PC-3 (cell line): ENCODE measurements around the gene ANKFN1. TPM values are rescaled to one million over a fixed set of nuclear protein-coding genes. Genes with fewer than 3 reads are reported as not detected.

Experiments used
- ATAC-seq: fragments of 200-7000 bp; cut with Tn5 transposase; 2 replicates; pipeline ENCODE4 v1.9.1; 2020; ENCODE audit warnings: mild to moderate bottlenecking, moderate library complexity
- BruUV-seq: library from RNA; stranded (reverse); fragments of 400-500 nt; replicated peaks from 2 replicates; lab custom pipeline; 2021; lab: Mats Ljungman, UMichigan
- CTCF ChIA-PET: fragments of 300-600 bp; sonication (Branson Sonifier 250); formaldehyde crosslinking; loops from one replicate; lab custom pipeline; 2022; ENCODE audit warnings: antibody characterized with exemption; lab: Charles Lee
- POLR2A ChIA-PET: fragments of 300-600 bp; sonication (Branson Sonifier 250); formaldehyde crosslinking; loops from one replicate; lab custom pipeline; 2022; ENCODE audit warnings: antibody characterized with exemption; ENCODE audit not compliant: unreplicated experiment; lab: Charles Lee
- DNase-seq: peaks from one replicate; pipeline ENCODE4 v3.0.0-alpha.2; 2015
- H2AFZ ChIP-seq: fragments of 300-600 bp; sonication (generic); 2 replicates; pipeline ENCODE4 v1.6.0; 2016; ENCODE audit warnings: antibody characterized with exemption, low read length
- H3F3A ChIP-seq: fragments of 300-600 bp; sonication (generic); one replicate; pipeline ENCODE4 v1.6.0; 2017; ENCODE audit warnings: antibody characterized with exemption, low read length, control low read depth, mild to moderate bottlenecking; ENCODE audit not compliant: unreplicated experiment
- H3K27ac ChIP-seq: fragments of 300-600 bp; sonication (generic); 2 replicates; pipeline ENCODE4 v1.5.1; 2016; ENCODE audit warnings: mild to moderate bottlenecking, low read length
- H3K27me3 ChIP-seq: fragments of 300-600 bp; sonication (generic); 2 replicates; pipeline ENCODE4 v1.6.1; 2016; ENCODE audit warnings: low read length, mixed read lengths
- H3K36me3 ChIP-seq: fragments of 300-600 bp; sonication (generic); 2 replicates; pipeline ENCODE4 v1.6.1; 2016; ENCODE audit warnings: low read depth, mixed run types, low read length, mixed read lengths
- H3K4me1 ChIP-seq: fragments of 300-600 bp; sonication (generic); 2 replicates; pipeline ENCODE4 v1.5.1; 2016; ENCODE audit warnings: low read length; ENCODE audit not compliant: insufficient read depth
- H3K4me2 ChIP-seq: fragments of 300-600 bp; sonication (generic); 2 replicates; pipeline ENCODE4 v1.6.0; 2016; ENCODE audit warnings: low read length
- H3K4me3 ChIP-seq: fragments of 300-600 bp; sonication (generic); 2 replicates; pipeline ENCODE4 v1.5.1; 2016; ENCODE audit warnings: mild to moderate bottlenecking, low read length, mixed read lengths
- H3K79me2 ChIP-seq: fragments of 300-600 bp; sonication (generic); 2 replicates; pipeline ENCODE4 v1.6.1; 2017; ENCODE audit warnings: low read length, mixed read lengths
- H3K9ac ChIP-seq: fragments of 300-600 bp; sonication (generic); 2 replicates; pipeline ENCODE4 v1.6.0; 2016; ENCODE audit warnings: mild to moderate bottlenecking, low read length
- H3K9me2 ChIP-seq: fragments of 300-600 bp; sonication (generic); replicated peaks from 2 replicates; pipeline ENCODE4 v1.6.1; 2016; ENCODE audit warnings: mixed run types, low read length, mixed read lengths
- H3K9me3 ChIP-seq: fragments of 300-600 bp; sonication (generic); 2 replicates; pipeline ENCODE4 v1.6.1; 2016; ENCODE audit warnings: low read length, mixed read lengths
- H4K20me1 ChIP-seq: fragments of 300-600 bp; sonication (generic); 2 replicates; pipeline ENCODE4 v1.6.1; 2016; ENCODE audit warnings: low read length, mixed read lengths
- EZH2 ChIP-seq: fragments of 300-600 bp; sonication (generic); IDR thresholded peaks from one replicate; pipeline ENCODE4 v1.6.1; 2017; ENCODE audit warnings: antibody characterized with exemption, mild to moderate bottlenecking, low read length; ENCODE audit not compliant: unreplicated experiment
- EZH2phosphoT487 ChIP-seq: fragments of 300-600 bp; sonication (generic); IDR thresholded peaks from 2 replicates; pipeline ENCODE4 v1.6.1; 2018; ENCODE audit warnings: mild to moderate bottlenecking, antibody characterized with exemption, low read length, borderline replicate concordance
- intact Hi-C: fragments of 100-400 bp; cut with micrococcal nuclease; formaldehyde crosslinking; loops from 2 replicates; pipeline ENCODE4 v1.9.0; 2023
- total RNA-seq: library from RNA; depleted of rRNA; stranded (reverse); fragments of >200 nt; gene quantifications from 2 replicates; pipeline ENCODE4 v1.2.3, GENCODE V29; 2014
- TF ChIP-seq, protein P1 (sequence below): fragments of 300-600 bp; sonication (generic); conservative IDR thresholded peaks from 2 replicates; pipeline ENCODE4 v1.5.1; 2017; ENCODE audit warnings: antibody characterized with exemption, low read depth, mild to moderate bottlenecking, low read length

ANKFN1 gene
- total RNA-seq, 1 experiment from 2014 or later = not detected

DNA sequence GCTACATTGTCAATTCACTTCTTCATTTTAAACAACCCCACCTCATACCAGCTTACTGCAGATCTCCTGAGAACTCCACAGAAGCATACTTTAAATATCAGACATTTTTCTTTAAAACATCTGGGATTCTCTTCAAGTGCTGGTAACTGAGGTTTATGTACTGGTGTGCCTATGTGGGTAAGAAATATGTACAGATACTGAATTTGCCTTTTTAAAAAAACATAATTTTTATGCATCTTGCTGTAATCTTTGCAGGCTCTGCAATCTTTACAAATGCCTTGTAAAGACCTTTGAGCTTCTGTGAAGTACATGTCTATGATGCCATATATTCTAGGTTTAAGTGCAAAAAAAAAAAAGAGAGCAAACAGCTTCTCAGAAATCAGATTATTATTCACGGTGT lies 312.6 kb downstream of the ANKFN1 start:
- POLR2A ChIA-PET = interaction anchor here (0.6 kb wide), 1 partner anchor 14 kb away, joined by 3 read pairs; no protein-coding TSS in a partner anchor
- Histone ChIP-seq H3F3A (no peaks in the 10 kb centered on the region), H3K27ac (no peak overlapping the region), H3K4me1 (no peaks in the 10 kb centered on the region), H3K36me3 (no peaks in the 10 kb centered on the region), H3K9me3 (no peaks in the 10 kb centered on the region), H3K27me3 (peaks cover 74% of the 10 kb centered on the region), H3K9ac (no peak overlapping the region), H2AFZ (no peak overlapping the region), H3K9me2 (no peaks in the 10 kb centered on the region), H3K79me2 (no peaks in the 10 kb centered on the region), H4K20me1 (no peaks in the 10 kb centered on the region), H3K4me3 (no peak overlapping the region), H3K4me2 (no peak overlapping the region)
- no TSS peak for BruUV-seq
- CTCF ChIA-PET = no interaction called here
- TF ChIP-seq, protein P1, sequence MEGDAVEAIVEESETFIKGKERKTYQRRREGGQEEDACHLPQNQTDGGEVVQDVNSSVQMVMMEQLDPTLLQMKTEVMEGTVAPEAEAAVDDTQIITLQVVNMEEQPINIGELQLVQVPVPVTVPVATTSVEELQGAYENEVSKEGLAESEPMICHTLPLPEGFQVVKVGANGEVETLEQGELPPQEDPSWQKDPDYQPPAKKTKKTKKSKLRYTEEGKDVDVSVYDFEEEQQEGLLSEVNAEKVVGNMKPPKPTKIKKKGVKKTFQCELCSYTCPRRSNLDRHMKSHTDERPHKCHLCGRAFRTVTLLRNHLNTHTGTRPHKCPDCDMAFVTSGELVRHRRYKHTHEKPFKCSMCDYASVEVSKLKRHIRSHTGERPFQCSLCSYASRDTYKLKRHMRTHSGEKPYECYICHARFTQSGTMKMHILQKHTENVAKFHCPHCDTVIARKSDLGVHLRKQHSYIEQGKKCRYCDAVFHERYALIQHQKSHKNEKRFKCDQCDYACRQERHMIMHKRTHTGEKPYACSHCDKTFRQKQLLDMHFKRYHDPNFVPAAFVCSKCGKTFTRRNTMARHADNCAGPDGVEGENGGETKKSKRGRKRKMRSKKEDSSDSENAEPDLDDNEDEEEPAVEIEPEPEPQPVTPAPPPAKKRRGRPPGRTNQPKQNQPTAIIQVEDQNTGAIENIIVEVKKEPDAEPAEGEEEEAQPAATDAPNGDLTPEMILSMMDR = no peak
- no peak for TF ChIP-seq EZH2
- TF ChIP-seq EZH2phosphoT487 = no peak
- no peak for ATAC-seq
- no peak for DNase-seq
- intact Hi-C loops = no loop called here

DNA sequence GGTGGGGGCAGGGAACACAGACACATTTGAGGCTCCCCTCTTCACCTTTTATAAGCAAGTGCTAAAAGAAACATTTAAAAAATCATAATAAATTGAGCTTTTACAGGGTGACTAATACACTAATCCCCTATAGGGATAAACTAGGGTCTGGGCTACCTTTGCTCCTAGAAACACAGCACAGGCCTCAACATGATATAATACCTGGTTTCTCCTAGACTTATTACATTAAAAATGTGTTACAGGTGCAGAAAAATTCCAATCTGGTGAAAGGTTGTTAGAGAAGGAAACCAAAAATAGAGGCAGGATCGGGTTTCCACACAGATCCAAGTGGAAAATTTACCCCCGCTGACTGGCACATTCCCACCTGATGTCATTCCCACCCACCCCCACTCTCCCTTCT lies 315.6 kb downstream of the ANKFN1 start:
- H3K9me2 ChIP-seq = no peaks in the 10 kb centered on the region
- ATAC-seq (no peak), DNase-seq (no peak)
- H3K9me3 ChIP-seq = no peaks in the 10 kb centered on the region
- no peaks in the 10 kb centered on the region for H3F3A ChIP-seq
- no peaks in the 10 kb centered on the region for H3K36me3 ChIP-seq
- no peak overlapping the region for H3K4me3 ChIP-seq
- peaks cover 62% of the 10 kb centered on the region for H3K27me3 ChIP-seq
- TF ChIP-seq EZH2phosphoT487 = no peak
- TF ChIP-seq, protein P1 = no peak
- no peak for TF ChIP-seq EZH2
- no peak overlapping the region for H2AFZ ChIP-seq
- no peak overlapping the region for H3K27ac ChIP-seq
- ChIA-PET POLR2A (no interaction called here), CTCF (no interaction called here)
- BruUV-seq = no TSS peak
- H3K9ac ChIP-seq = no peak overlapping the region
- H3K79me2 ChIP-seq = no peaks in the 10 kb centered on the region
- H3K4me1 ChIP-seq = no peaks in the 10 kb centered on the region
- H3K4me2 ChIP-seq = no peak overlapping the region
- intact Hi-C loops = no loop called here
- no peaks in the 10 kb centered on the region for H4K20me1 ChIP-seq

DNA sequence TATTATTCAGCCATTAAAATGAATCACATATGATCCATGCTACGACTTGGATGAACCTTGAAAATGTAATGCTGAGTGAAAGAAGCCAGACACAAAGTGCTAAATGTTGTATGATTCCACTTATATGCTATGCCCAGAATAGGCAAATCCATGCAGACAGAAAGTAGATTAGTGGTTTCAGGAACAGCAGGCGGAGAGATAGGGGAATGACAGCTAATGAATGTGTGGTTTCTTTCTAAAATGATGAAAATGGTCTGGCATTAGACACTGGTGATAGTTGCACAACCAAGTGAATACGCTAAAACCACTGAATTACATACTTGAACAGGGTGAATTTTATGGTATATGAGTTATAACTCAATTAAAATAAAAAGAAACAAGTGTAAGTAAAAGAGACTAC lies 318.4 kb downstream of the ANKFN1 start:
- ATAC-seq = no peak
- Histone ChIP-seq H3K4me3 (no peak overlapping the region), H3K4me2 (no peak overlapping the region), H3K9ac (no peak overlapping the region), H3K9me2 (no peaks in the 10 kb centered on the region), H3K4me1 (no peaks in the 10 kb centered on the region), H3K79me2 (no peaks in the 10 kb centered on the region), H2AFZ (no peak overlapping the region), H4K20me1 (no peaks in the 10 kb centered on the region), H3F3A (no peaks in the 10 kb centered on the region), H3K9me3 (no peaks in the 10 kb centered on the region), H3K27ac (no peak overlapping the region), H3K27me3 (peaks cover 53% of the 10 kb centered on the region), H3K36me3 (no peaks in the 10 kb centered on the region)
- POLR2A ChIA-PET = no interaction called here
- intact Hi-C loops = no loop called here
- no peak for TF ChIP-seq EZH2phosphoT487
- TF ChIP-seq EZH2 = no peak
- TF ChIP-seq, protein P1 = no peak
- CTCF ChIA-PET = no interaction called here
- BruUV-seq = no TSS peak
- DNase-seq = no peak
